CD4-positive, alpha-beta T cell (primary cell): ENCODE data around the gene CELA3B. TPM values are rescaled to one million over a fixed set of nuclear protein-coding genes. Genes with fewer than 3 reads are reported as not detected.

Source experiments
- ATAC-seq: fragments of 200-7000 bp; cut with Tn5 transposase; one replicate; pipeline ENCODE4 v1.10.0; 2022; ENCODE audit warnings: mild to moderate bottlenecking; ENCODE audit not compliant: poor library complexity
- CTCF ChIA-PET: fragments of 350-600 bp; sonication (Branson Sonifier 250); formaldehyde crosslinking; loops from one replicate; lab custom pipeline; 2021; ENCODE audit warnings: antibody characterized with exemption, inconsistent platforms; lab: Charles Lee
- POLR2A ChIA-PET: fragments of 350-600 bp; sonication (Branson Sonifier 250); formaldehyde crosslinking; loops from one replicate; lab custom pipeline; 2021; ENCODE audit warnings: antibody characterized with exemption, inconsistent platforms; lab: Charles Lee
- DNase-seq, 14 experiments: peaks; one replicate each; pipeline ENCODE4 v3.0.0-alpha.2; 2013 to 2020; ENCODE audit warnings: mixed read lengths in 2 of 14
- H3K27ac ChIP-seq, 2 donors: one replicate each; pipeline versions ENCODE4 v1.5.1 to v1.7.0; 2013; ENCODE audit warnings: low read length in 2 of 2, low read depth in 1 of 2, mild to moderate bottlenecking in 1 of 2
- H3K27me3 ChIP-seq, 2 experiments: 1 replicate in 1 of 2; 2 replicates in 1 of 2; pipeline versions ENCODE4 v1.6.1 to v1.7.0; 2013; ENCODE audit warnings: low read length in 2 of 2, control low read depth in 1 of 2, mild to moderate bottlenecking in 1 of 2, moderate library complexity in 1 of 2; ENCODE audit not compliant: insufficient read depth in 2 of 2, control insufficient read depth in 1 of 2
- H3K36me3 ChIP-seq: one replicate; pipeline ENCODE4 v1.6.1; 2013; ENCODE audit warnings: low read length, control low read depth; ENCODE audit not compliant: insufficient read depth
- H3K4me1 ChIP-seq: one replicate; pipeline ENCODE4 v1.6.1; 2013; ENCODE audit warnings: low read length, control low read depth; ENCODE audit not compliant: insufficient read depth
- H3K4me3 ChIP-seq: one replicate; pipeline ENCODE4 v1.5.1; 2013; ENCODE audit warnings: mild to moderate bottlenecking, low read length, moderate library complexity
- H3K9me3 ChIP-seq, 2 experiments: 1 replicate in 1 of 2; 2 replicates in 1 of 2; pipeline versions ENCODE4 v1.6.1 to v1.7.0; 2013; ENCODE audit warnings: low read length in 2 of 2, mild to moderate bottlenecking in 2 of 2, control low read depth in 1 of 2, moderate library complexity in 1 of 2; ENCODE audit not compliant: control insufficient read depth in 1 of 2, insufficient read depth in 1 of 2
- H3K27ac Mint-ChIP-seq: one replicate; pipeline ENCODE4 v1.8.0; 2020; ENCODE audit warnings: mixed read lengths
- H3K27me3 Mint-ChIP-seq: one replicate; pipeline ENCODE4 v1.8.0; 2021; ENCODE audit warnings: mixed read lengths
- H3K36me3 Mint-ChIP-seq: one replicate; pipeline ENCODE4 v1.8.0; 2021; ENCODE audit warnings: low read depth, mixed read lengths
- H3K4me1 Mint-ChIP-seq: one replicate; pipeline ENCODE4 v1.8.0; 2021; ENCODE audit warnings: low read depth, mixed read lengths
- H3K4me3 Mint-ChIP-seq: one replicate; pipeline ENCODE4 v1.8.0; 2020; ENCODE audit warnings: mild to moderate bottlenecking, mixed read lengths
- H3K9me3 Mint-ChIP-seq: one replicate; pipeline ENCODE4 v1.8.0; 2020; ENCODE audit warnings: mixed read lengths
- intact Hi-C, 2 experiments: fragments of 100-400 bp; cut with DNase I in 1 of 2; cut with micrococcal nuclease in 1 of 2; formaldehyde crosslinking; loops; one replicate each; pipeline versions ENCODE4 v1.15.1 to v1.9.0; 2023 to 2025; cut with DNase I, micrococcal nuclease
- total RNA-seq, 174 experiments: library from RNA in 2 of 174; stranded (reverse) in 2 of 174; gene quantifications; one replicate each; pipeline ENCODE4 v1.2.3 and lab custom pipeline; 2021 to 2026
- TF ChIP-seq, protein P1 (sequence below): fragments of 200-600 bp; IDR thresholded peaks from one replicate; pipeline ENCODE4 v1.8.0; 2022; ENCODE audit warnings: antibody characterized with exemption, mild to moderate bottlenecking

Gene CELA3B
- total RNA-seq, 2 experiments from 2014 or later: not detected

- peaks cover 17% of the 10 kb centered on the region for H3K4me1 ChIP-seq
- no peaks in the 10 kb centered on the region for H3K36me3 Mint-ChIP-seq
- no peaks in the 10 kb centered on the region for H3K9me3 Mint-ChIP-seq
- ChIA-PET POLR2A (no interaction called here), CTCF (no interaction called here)
- peak overlapping the region; percentile 25 for H3K4me3 Mint-ChIP-seq
- H3K4me3 ChIP-seq: no peak overlapping the region
- no peak for ATAC-seq
- H3K27ac ChIP-seq: no peak overlapping the region
- peaks cover 20% of the 10 kb centered on the region for H3K4me1 Mint-ChIP-seq
- DNase-seq: peak in 3 of 14 experiments; percentile 3 to 34 (median 29)
- no peaks in the 10 kb centered on the region for H3K27me3 ChIP-seq
- H3K27ac Mint-ChIP-seq: no peak overlapping the region
- TF ChIP-seq, protein P1, sequence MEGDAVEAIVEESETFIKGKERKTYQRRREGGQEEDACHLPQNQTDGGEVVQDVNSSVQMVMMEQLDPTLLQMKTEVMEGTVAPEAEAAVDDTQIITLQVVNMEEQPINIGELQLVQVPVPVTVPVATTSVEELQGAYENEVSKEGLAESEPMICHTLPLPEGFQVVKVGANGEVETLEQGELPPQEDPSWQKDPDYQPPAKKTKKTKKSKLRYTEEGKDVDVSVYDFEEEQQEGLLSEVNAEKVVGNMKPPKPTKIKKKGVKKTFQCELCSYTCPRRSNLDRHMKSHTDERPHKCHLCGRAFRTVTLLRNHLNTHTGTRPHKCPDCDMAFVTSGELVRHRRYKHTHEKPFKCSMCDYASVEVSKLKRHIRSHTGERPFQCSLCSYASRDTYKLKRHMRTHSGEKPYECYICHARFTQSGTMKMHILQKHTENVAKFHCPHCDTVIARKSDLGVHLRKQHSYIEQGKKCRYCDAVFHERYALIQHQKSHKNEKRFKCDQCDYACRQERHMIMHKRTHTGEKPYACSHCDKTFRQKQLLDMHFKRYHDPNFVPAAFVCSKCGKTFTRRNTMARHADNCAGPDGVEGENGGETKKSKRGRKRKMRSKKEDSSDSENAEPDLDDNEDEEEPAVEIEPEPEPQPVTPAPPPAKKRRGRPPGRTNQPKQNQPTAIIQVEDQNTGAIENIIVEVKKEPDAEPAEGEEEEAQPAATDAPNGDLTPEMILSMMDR: no peak
- intact Hi-C loops: loop anchor here in 1 of 2 experiments (5.0 kb wide), 2 partner anchors 158 to 1153 kb away; partner anchors contain the start of genes HP1BP3 and USP48
- H3K9me3 ChIP-seq: no peaks in the 10 kb centered on the region
- H3K36me3 ChIP-seq: no peaks in the 10 kb centered on the region
- H3K27me3 Mint-ChIP-seq: no peaks in the 10 kb centered on the region
These were observed 37.0 kb upstream of the CELA3B start for GRCh38 chr1:21939650-21940374.

DNA sequence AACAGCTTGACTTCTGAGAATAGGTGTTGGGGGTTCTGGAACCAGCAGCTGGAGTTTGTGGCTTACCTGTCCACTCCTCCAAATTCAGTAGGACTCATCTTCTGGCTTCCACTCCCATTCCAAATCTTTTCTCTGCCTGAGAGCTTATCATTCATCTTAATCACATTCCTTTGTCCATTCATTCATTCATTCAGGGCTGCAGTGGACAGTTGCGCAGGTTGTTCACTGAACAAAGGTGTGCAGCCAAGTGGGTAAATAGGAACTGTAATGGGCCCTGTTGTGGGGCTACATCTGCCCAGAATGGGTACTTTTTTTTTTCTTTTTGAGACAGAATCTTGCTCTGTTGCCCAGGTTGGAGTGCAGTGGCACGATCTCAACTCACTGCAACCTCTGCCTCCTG lies 36.3 kb upstream of the CELA3B start:
- Histone ChIP-seq H3K4me1 (peaks cover 17% of the 10 kb centered on the region), H3K9me3 (no peaks in the 10 kb centered on the region), H3K36me3 (no peaks in the 10 kb centered on the region), H3K4me3 (no peak overlapping the region), H3K27ac (no peak overlapping the region), H3K27me3 (no peaks in the 10 kb centered on the region)
- CTCF ChIA-PET: no interaction called here
- H3K4me1 Mint-ChIP-seq: peaks cover 18% of the 10 kb centered on the region
- no peak for DNase-seq
- intact Hi-C loops: no loop called here
- TF ChIP-seq, protein P1: no peak
- H3K27ac Mint-ChIP-seq: no peak overlapping the region
- no peaks in the 10 kb centered on the region for H3K9me3 Mint-ChIP-seq
- no peak for ATAC-seq
- POLR2A ChIA-PET: no interaction called here
- H3K4me3 Mint-ChIP-seq: no peak overlapping the region
- H3K27me3 Mint-ChIP-seq: no peaks in the 10 kb centered on the region
- H3K36me3 Mint-ChIP-seq: no peaks in the 10 kb centered on the region

- H3K9me3 ChIP-seq: no peaks in the 10 kb centered on the region
- no peak for ATAC-seq
- Mint-ChIP-seq H3K4me1 (peaks cover 10% of the 10 kb centered on the region), H3K4me3 (no peak overlapping the region), H3K9me3 (no peaks in the 10 kb centered on the region), H3K27me3 (no peaks in the 10 kb centered on the region), H3K36me3 (no peaks in the 10 kb centered on the region), H3K27ac (no peak overlapping the region)
- ChIA-PET POLR2A (no interaction called here), CTCF (no interaction called here)
- no peak for DNase-seq
- TF ChIP-seq, protein P1: no peak
- no peaks in the 10 kb centered on the region for H3K27me3 ChIP-seq
- peaks cover 11% of the 10 kb centered on the region for H3K4me1 ChIP-seq
- H3K27ac ChIP-seq: no peak overlapping the region
- no peak overlapping the region for H3K4me3 ChIP-seq
- no peaks in the 10 kb centered on the region for H3K36me3 ChIP-seq
- intact Hi-C loops: no loop called here
These were observed 35.5 kb upstream of the CELA3B start for GRCh38 chr1:21941370-21941769.
